ENCODE measurements around the gene MMP24OS.

The MMP24OS gene

GRCh38 chr20:35305682-35306556 lies 28.0 kb upstream of the MMP24OS start:
- H3K4ac ChIP-seq (ENCODE audit: low read length) = no peak overlapping the region
- no peak overlapping the region for H3K4me2 ChIP-seq (ENCODE audit: insufficient read depth, low read length, poor library complexity, severe bottlenecking)
- H2BK12ac ChIP-seq (ENCODE audit: low read length) = no peak overlapping the region
- peaks cover 1 to 4% of the 10 kb centered on the region in 2 donors for H3K4me1 ChIP-seq (ENCODE audit: control insufficient read depth in 2 of 2, insufficient read depth in 1 of 2, low read depth in 1 of 2, low read length in 2 of 2)
- H3K79me1 ChIP-seq (ENCODE audit: low read depth, low read length) = no peaks in the 10 kb centered on the region
- H3K27me3 ChIP-seq (ENCODE audit: control insufficient read depth in 3 of 3, insufficient read depth in 3 of 3, low read depth in 1 of 3, low read length in 3 of 3) = no peaks in the 10 kb centered on the region
- H3K9me3 ChIP-seq (replicated peaks in 1 of 2; ENCODE audit: control insufficient read depth in 2 of 2, insufficient read depth in 1 of 2, low read depth in 1 of 2, low read length in 2 of 2) = no peaks in the 10 kb centered on the region
- no peak overlapping the region for H3K23ac ChIP-seq (ENCODE audit: low read depth, low read length, poor library complexity)
- no peak overlapping the region for H3K14ac ChIP-seq (ENCODE audit: low read length)
- no peak overlapping the region for H4K91ac ChIP-seq (ENCODE audit: low read depth, low read length, poor library complexity)
- H3K4me3 ChIP-seq (ENCODE audit: low read length in 2 of 2) = no peak overlapping the region
- no peak overlapping the region for H2BK5ac ChIP-seq (ENCODE audit: low read length)
- H3K18ac ChIP-seq (ENCODE audit: low read length) = no peak overlapping the region
- no CpG with 5 or more reads among the region's 12 CpGs for WGBS, 2 donors (ENCODE audit: extremely low coverage in 2 of 2, insufficient read length in 2 of 2, insufficient replicate concordance in 1 of 2)
- H2BK15ac ChIP-seq (ENCODE audit: low read length) = no peak overlapping the region
- no peak overlapping the region for H3K27ac ChIP-seq (replicated peaks; ENCODE audit: low read length)
- peaks cover 0 to 8% of the 10 kb centered on the region in 2 donors for H3K36me3 ChIP-seq (replicated peaks in 1 of 2; ENCODE audit: control insufficient read depth in 2 of 2, insufficient read depth in 2 of 2, low read length in 2 of 2)
- DNase-seq (ENCODE audit: low spot score) = no peak
- no peak overlapping the region for H3K9ac ChIP-seq (ENCODE audit: low read depth, low read length, poor library complexity)
- H2AFZ ChIP-seq (ENCODE audit: low read length) = peak overlapping the region; percentile 19
- no peak overlapping the region for H2BK120ac ChIP-seq (ENCODE audit: low read depth, low read length)
- H2AK5ac ChIP-seq (ENCODE audit: low read depth, low read length) = no peak overlapping the region
- no peak overlapping the region for H4K8ac ChIP-seq (ENCODE audit: low read depth, low read length)

DNA sequence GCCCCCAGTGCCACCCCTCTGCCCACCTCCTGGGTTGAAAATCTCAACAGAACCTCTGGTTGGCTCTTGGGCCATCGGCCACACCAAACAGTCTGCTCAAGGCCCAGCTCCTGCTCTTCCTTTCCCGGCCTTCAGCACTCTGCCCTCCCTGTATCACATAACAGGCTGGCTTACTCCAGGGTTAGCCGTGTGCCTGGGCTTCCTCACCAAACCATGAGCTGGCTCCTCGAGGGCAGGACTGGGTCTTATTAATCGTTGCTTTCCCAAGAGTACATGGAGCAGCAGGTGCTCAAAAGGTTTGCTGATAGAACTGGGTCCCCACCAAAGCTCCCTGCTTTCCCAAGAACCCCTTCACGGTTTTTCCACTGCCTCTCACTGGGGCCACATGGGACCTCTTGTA lies 27.0 kb upstream of the MMP24OS start:
- H2AK5ac ChIP-seq (ENCODE audit: low read depth, low read length) = no peak overlapping the region
- H2BK15ac ChIP-seq (ENCODE audit: low read length) = no peak overlapping the region
- no peak overlapping the region for H3K23ac ChIP-seq (ENCODE audit: low read depth, low read length, poor library complexity)
- no peak overlapping the region for H2BK12ac ChIP-seq (ENCODE audit: low read length)
- H3K27me3 ChIP-seq (ENCODE audit: control insufficient read depth in 3 of 3, insufficient read depth in 3 of 3, low read depth in 1 of 3, low read length in 3 of 3) = no peaks in the 10 kb centered on the region
- H3K4me2 ChIP-seq (ENCODE audit: insufficient read depth, low read length, poor library complexity, severe bottlenecking) = no peak overlapping the region
- no peak overlapping the region for H2BK5ac ChIP-seq (ENCODE audit: low read length)
- no peak overlapping the region for H3K18ac ChIP-seq (ENCODE audit: low read length)
- no peak overlapping the region for H3K4ac ChIP-seq (ENCODE audit: low read length)
- H3K79me1 ChIP-seq (ENCODE audit: low read depth, low read length) = no peaks in the 10 kb centered on the region
- H3K27ac ChIP-seq (replicated peaks; ENCODE audit: low read length) = no peak overlapping the region
- H3K36me3 ChIP-seq (replicated peaks in 1 of 2; ENCODE audit: control insufficient read depth in 2 of 2, insufficient read depth in 2 of 2, low read length in 2 of 2) = peaks cover 0 to 7% of the 10 kb centered on the region in 2 donors
- no CpG with 5 or more reads among the region's 6 CpGs for WGBS, 2 donors (ENCODE audit: extremely low coverage in 2 of 2, insufficient read length in 2 of 2, insufficient replicate concordance in 1 of 2)
- H2BK120ac ChIP-seq (ENCODE audit: low read depth, low read length) = no peak overlapping the region
- DNase-seq (ENCODE audit: low spot score) = no peak
- no peaks in the 10 kb centered on the region for H3K9me3 ChIP-seq (replicated peaks in 1 of 2; ENCODE audit: control insufficient read depth in 2 of 2, insufficient read depth in 1 of 2, low read depth in 1 of 2, low read length in 2 of 2)
- no peak overlapping the region for H4K91ac ChIP-seq (ENCODE audit: low read depth, low read length, poor library complexity)
- no peak overlapping the region for H3K9ac ChIP-seq (ENCODE audit: low read depth, low read length, poor library complexity)
- H3K14ac ChIP-seq (ENCODE audit: low read length) = no peak overlapping the region
- no peak overlapping the region for H4K8ac ChIP-seq (ENCODE audit: low read depth, low read length)
- peaks cover 1 to 4% of the 10 kb centered on the region in 2 donors for H3K4me1 ChIP-seq (ENCODE audit: control insufficient read depth in 2 of 2, insufficient read depth in 1 of 2, low read depth in 1 of 2, low read length in 2 of 2)
- H3K4me3 ChIP-seq (ENCODE audit: low read length in 2 of 2) = no peak overlapping the region
- H2AFZ ChIP-seq (ENCODE audit: low read length) = peak overlapping the region; percentile 19

GRCh38 chr20:35303735-35304491 lies 26.0 kb upstream of the MMP24OS start:
- Histone ChIP-seq H3K4me3 (ENCODE audit: low read length in 2 of 2) (no peak overlapping the region), H3K14ac (ENCODE audit: low read length) (no peak overlapping the region), H2AFZ (ENCODE audit: low read length) (peak overlapping the region; percentile 41), H3K4ac (ENCODE audit: low read length) (no peak overlapping the region), H2AK5ac (ENCODE audit: low read depth, low read length) (no peak overlapping the region), H3K36me3 (replicated peaks in 1 of 2; ENCODE audit: control insufficient read depth in 2 of 2, insufficient read depth in 2 of 2, low read length in 2 of 2) (peaks cover 0 to 7% of the 10 kb centered on the region in 2 donors), H2BK120ac (ENCODE audit: low read depth, low read length) (no peak overlapping the region), H4K91ac (ENCODE audit: low read depth, low read length, poor library complexity) (no peak overlapping the region), H3K9me3 (replicated peaks in 1 of 2; ENCODE audit: control insufficient read depth in 2 of 2, insufficient read depth in 1 of 2, low read depth in 1 of 2, low read length in 2 of 2) (no peaks in the 10 kb centered on the region), H3K18ac (ENCODE audit: low read length) (no peak overlapping the region), H3K27ac (replicated peaks; ENCODE audit: low read length) (no peak overlapping the region), H2BK12ac (ENCODE audit: low read length) (no peak overlapping the region), H3K23ac (ENCODE audit: low read depth, low read length, poor library complexity) (no peak overlapping the region), H4K8ac (ENCODE audit: low read depth, low read length) (no peak overlapping the region), H2BK5ac (ENCODE audit: low read length) (no peak overlapping the region), H3K4me2 (ENCODE audit: insufficient read depth, low read length, poor library complexity, severe bottlenecking) (no peak overlapping the region), H2BK15ac (ENCODE audit: low read length) (no peak overlapping the region), H3K27me3 (ENCODE audit: control insufficient read depth in 3 of 3, insufficient read depth in 3 of 3, low read depth in 1 of 3, low read length in 3 of 3) (no peaks in the 10 kb centered on the region), H3K4me1 (ENCODE audit: control insufficient read depth in 2 of 2, insufficient read depth in 1 of 2, low read depth in 1 of 2, low read length in 2 of 2) (peaks cover 1 to 4% of the 10 kb centered on the region in 2 donors), H3K9ac (ENCODE audit: low read depth, low read length, poor library complexity) (no peak overlapping the region), H3K79me1 (ENCODE audit: low read depth, low read length) (no peaks in the 10 kb centered on the region)
- WGBS, 2 donors (ENCODE audit: extremely low coverage in 2 of 2, insufficient read length in 2 of 2, insufficient replicate concordance in 1 of 2) = no CpG with 5 or more reads among the region's 18 CpGs
- peak; percentile 88 for DNase-seq (ENCODE audit: low spot score)

- H3K27ac ChIP-seq (replicated peaks; ENCODE audit: low read length) = no peak overlapping the region
- peak overlapping the region; percentile 41 for H2AFZ ChIP-seq (ENCODE audit: low read length)
- no peaks in the 10 kb centered on the region for H3K79me1 ChIP-seq (ENCODE audit: low read depth, low read length)
- WGBS, 2 donors (ENCODE audit: extremely low coverage in 2 of 2, insufficient read length in 2 of 2, insufficient replicate concordance in 1 of 2) = no CpG with 5 or more reads among the region's 11 CpGs
- H3K18ac ChIP-seq (ENCODE audit: low read length) = no peak overlapping the region
- no peak overlapping the region for H4K91ac ChIP-seq (ENCODE audit: low read depth, low read length, poor library complexity)
- peaks cover 0 to 7% of the 10 kb centered on the region in 2 donors for H3K36me3 ChIP-seq (replicated peaks in 1 of 2; ENCODE audit: control insufficient read depth in 2 of 2, insufficient read depth in 2 of 2, low read length in 2 of 2)
- H2BK120ac ChIP-seq (ENCODE audit: low read depth, low read length) = no peak overlapping the region
- H3K4me2 ChIP-seq (ENCODE audit: insufficient read depth, low read length, poor library complexity, severe bottlenecking) = no peak overlapping the region
- no peak overlapping the region for H3K4me3 ChIP-seq (ENCODE audit: low read length in 2 of 2)
- H3K4me1 ChIP-seq (ENCODE audit: control insufficient read depth in 2 of 2, insufficient read depth in 1 of 2, low read depth in 1 of 2, low read length in 2 of 2) = peaks cover 1 to 4% of the 10 kb centered on the region in 2 donors
- H3K14ac ChIP-seq (ENCODE audit: low read length) = no peak overlapping the region
- DNase-seq (ENCODE audit: low spot score) = no peak
- H2BK12ac ChIP-seq (ENCODE audit: low read length) = no peak overlapping the region
- H2AK5ac ChIP-seq (ENCODE audit: low read depth, low read length) = no peak overlapping the region
- no peak overlapping the region for H3K4ac ChIP-seq (ENCODE audit: low read length)
- no peak overlapping the region for H3K9ac ChIP-seq (ENCODE audit: low read depth, low read length, poor library complexity)
- no peak overlapping the region for H2BK5ac ChIP-seq (ENCODE audit: low read length)
- H3K9me3 ChIP-seq (replicated peaks in 1 of 2; ENCODE audit: control insufficient read depth in 2 of 2, insufficient read depth in 1 of 2, low read depth in 1 of 2, low read length in 2 of 2) = no peaks in the 10 kb centered on the region
- no peak overlapping the region for H3K23ac ChIP-seq (ENCODE audit: low read depth, low read length, poor library complexity)
- no peak overlapping the region for H4K8ac ChIP-seq (ENCODE audit: low read depth, low read length)
- no peak overlapping the region for H2BK15ac ChIP-seq (ENCODE audit: low read length)
- H3K27me3 ChIP-seq (ENCODE audit: control insufficient read depth in 3 of 3, insufficient read depth in 3 of 3, low read depth in 1 of 3, low read length in 3 of 3) = no peaks in the 10 kb centered on the region
Observed at GRCh38 chr20:35303382-35303734, 25.4 kb upstream of the MMP24OS start.

Measured in neuronal stem cell (in vitro differentiated cells).